Spinal cord (tissue), 10 donors: Measurements from ENCODE around the gene GGA1. TPM values are rescaled to one million over a fixed set of nuclear protein-coding genes. Genes with fewer than 3 reads are reported as not detected.

Source experiments
- DNase-seq, 6 donors: peaks; one replicate each; pipeline versions ENCODE4 v3.0.0 to v3.0.0-alpha.2; 2013 to 2015; ENCODE audit warnings: low spot score in 6 of 6, low read depth in 4 of 6
- H3K27ac ChIP-seq: one replicate; pipeline ENCODE4 v1.5.1; 2013; ENCODE audit warnings: low read depth, low read length, control low read depth
- H3K27me3 ChIP-seq: one replicate; pipeline ENCODE4 v1.6.1; 2013; ENCODE audit warnings: low read length; ENCODE audit not compliant: control insufficient read depth, insufficient read depth
- H3K36me3 ChIP-seq: one replicate; pipeline ENCODE4 v1.6.1; 2013; ENCODE audit warnings: low read length; ENCODE audit not compliant: control insufficient read depth, insufficient read depth
- H3K4me1 ChIP-seq: one replicate; pipeline ENCODE4 v1.6.1; 2013; ENCODE audit warnings: low read length; ENCODE audit not compliant: control insufficient read depth, insufficient read depth
- H3K4me3 ChIP-seq: one replicate; pipeline ENCODE4 v1.5.1; 2013; ENCODE audit warnings: low read depth, low read length, control low read depth
- H3K9me3 ChIP-seq: one replicate; pipeline ENCODE4 v1.6.1; 2013; ENCODE audit warnings: low read length; ENCODE audit not compliant: control insufficient read depth, insufficient read depth
- WGBS: methylation state at CpG from one replicate; pipeline ENCODE4 v1.1.5; 2013; ENCODE audit warnings: missing lambda C conversion rate; ENCODE audit not compliant: insufficient coverage; 5-methylcytosine and 5-hydroxymethylcytosine counted together
- polyA plus RNA-seq, 2 donors: library from polyadenylated mRNA; unstranded; fragments of 120-200 nt; gene quantifications; one replicate each; pipeline ENCODE4 v1.2.1, GENCODE V29; 2013; ENCODE audit not compliant: insufficient read length in 2 of 2
- small RNA-seq: library from RNA; depleted of rRNA; stranded (forward); fragments of <200 nt; gene quantifications from one replicate; pipeline ENCODE3, GENCODE V24; 2014; ENCODE audit warnings: low replicate concordance
- total RNA-seq, 2 donors: library from RNA; depleted of rRNA in 1 of 2; stranded (reverse); fragments of 120-200 nt in 1 of 2; fragments of >200 nt in 1 of 2; gene quantifications; one replicate each; pipeline versions ENCODE4 v1.2.3 to v1.2.4, GENCODE V29; 2013 to 2014
- donor health status: healthy.

GGA1 gene
- total and polyA plus RNA-seq, 4 donors = 27.2 to 80.3 (median 53.3) TPM

DNA sequence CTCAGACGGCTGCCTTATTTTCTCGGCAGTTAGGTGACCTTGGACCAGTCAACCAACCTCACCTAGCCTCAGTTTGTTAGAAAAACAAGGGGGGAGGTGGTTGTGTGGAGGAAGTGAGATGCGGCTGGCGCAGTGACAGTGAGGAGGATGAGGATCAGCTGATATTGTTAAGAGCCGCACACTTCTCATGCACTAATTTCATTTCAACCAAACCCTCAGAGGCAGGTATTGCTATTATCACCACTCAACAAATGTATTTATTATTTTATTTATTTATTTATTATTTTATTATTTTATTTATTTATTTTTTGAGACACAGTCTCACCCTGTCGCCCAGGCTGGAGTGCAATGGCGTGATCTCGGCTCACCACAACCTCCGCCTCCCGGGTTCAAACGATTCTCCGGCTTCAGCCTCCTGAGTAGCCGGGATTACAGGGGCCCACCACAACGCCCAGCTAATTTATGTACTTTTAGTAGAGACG, 68.9 kb downstream of the GGA1 start:
- H3K4me3 ChIP-seq = peak overlapping the region; percentile 68
- no peaks in the 10 kb centered on the region for H3K9me3 ChIP-seq
- peak overlapping the region; percentile 97 for H3K27ac ChIP-seq
- peaks cover 10% of the 10 kb centered on the region for H3K36me3 ChIP-seq
- DNase-seq = no peak
- peaks cover 41% of the 10 kb centered on the region for H3K4me1 ChIP-seq
- peaks cover 2% of the 10 kb centered on the region for H3K27me3 ChIP-seq
- WGBS = 96% methylated on average over 7 of the region's 15 CpGs

DNA sequence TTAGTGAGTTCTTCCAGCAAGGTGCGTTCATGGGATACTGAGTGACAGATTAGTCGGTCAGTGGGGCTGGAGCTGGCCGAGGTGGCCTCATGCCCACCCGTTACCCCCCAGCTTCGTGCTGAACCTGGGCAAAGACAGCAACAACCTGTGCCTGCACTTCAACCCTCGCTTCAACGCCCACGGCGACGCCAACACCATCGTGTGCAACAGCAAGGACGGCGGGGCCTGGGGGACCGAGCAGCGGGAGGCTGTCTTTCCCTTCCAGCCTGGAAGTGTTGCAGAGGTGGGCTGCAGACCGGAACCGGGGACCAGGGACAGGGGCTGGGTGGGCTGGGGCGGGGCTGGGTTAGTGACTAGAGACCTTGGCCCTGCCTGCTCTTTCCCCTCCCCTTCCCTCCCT, 69.7 kb downstream of the GGA1 start:
- 78% methylated on average over 12 of the region's 18 CpGs for WGBS
- H3K9me3 ChIP-seq = no peaks in the 10 kb centered on the region
- peaks cover 2% of the 10 kb centered on the region for H3K27me3 ChIP-seq
- H3K27ac ChIP-seq = no peak overlapping the region
- no peak overlapping the region for H3K4me3 ChIP-seq
- H3K4me1 ChIP-seq = peaks cover 41% of the 10 kb centered on the region
- DNase-seq = no peak
- peaks cover 3% of the 10 kb centered on the region for H3K36me3 ChIP-seq

DNA sequence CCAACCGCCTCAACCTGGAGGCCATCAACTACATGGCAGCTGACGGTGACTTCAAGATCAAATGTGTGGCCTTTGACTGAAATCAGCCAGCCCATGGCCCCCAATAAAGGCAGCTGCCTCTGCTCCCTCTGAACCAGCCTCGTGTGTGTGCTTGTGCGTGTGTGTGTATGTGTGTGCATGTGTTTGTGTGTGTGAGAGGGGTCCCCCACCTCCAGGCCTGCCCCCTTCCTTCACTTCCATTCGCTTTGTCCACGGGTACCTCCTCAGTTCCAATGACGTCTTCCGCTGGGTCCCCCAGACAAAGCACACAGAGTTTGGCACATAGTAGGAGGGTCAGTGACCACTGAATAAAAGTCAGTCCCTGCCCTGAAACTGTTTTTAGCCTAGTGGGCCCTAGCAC, 71.0 kb downstream of the GGA1 start:
- H3K4me3 ChIP-seq = no peak overlapping the region
- 95% methylated on average over 6 of the region's 8 CpGs for WGBS
- H3K27ac ChIP-seq = no peak overlapping the region
- H3K4me1 ChIP-seq = peaks cover 34% of the 10 kb centered on the region
- H3K27me3 ChIP-seq = peaks cover 2% of the 10 kb centered on the region
- H3K36me3 ChIP-seq = peaks cover 3% of the 10 kb centered on the region
- DNase-seq = no peak
- no peaks in the 10 kb centered on the region for H3K9me3 ChIP-seq

DNA sequence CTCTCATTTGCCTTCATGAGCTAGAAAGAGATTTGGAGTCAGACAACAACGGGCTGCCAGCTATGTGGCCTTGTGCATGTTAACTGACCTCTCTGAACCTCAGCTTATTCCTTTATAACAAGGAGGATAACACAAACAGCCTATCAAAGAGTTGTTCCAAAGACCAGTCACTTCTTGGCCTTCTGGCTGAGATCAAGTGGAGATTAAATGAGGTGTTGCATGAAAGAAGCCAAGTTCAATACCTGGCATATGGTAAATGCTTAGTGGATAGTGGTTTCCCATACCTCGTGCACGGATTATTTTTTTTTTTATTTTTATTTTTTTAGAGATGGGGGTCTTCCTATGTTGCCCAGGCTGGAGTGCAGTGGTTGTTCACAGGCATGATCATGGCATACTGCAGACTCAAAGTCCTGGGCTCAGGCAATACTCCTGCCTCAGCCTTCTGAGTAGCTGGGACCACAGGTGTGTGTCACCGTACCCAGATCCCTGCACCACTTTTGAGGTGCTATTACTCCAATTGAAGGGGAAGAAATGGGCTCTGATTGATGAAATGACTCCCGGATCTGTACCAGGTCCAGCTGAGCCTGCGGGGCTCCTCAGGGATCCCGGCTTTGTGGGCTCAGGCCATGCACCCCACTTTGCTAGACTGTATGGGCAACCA, 71.7 kb downstream of the GGA1 start:
- peaks cover 2% of the 10 kb centered on the region for H3K27me3 ChIP-seq
- H3K27ac ChIP-seq = no peak overlapping the region
- H3K4me1 ChIP-seq = peaks cover 28% of the 10 kb centered on the region
- H3K9me3 ChIP-seq = no peaks in the 10 kb centered on the region
- H3K36me3 ChIP-seq = peaks cover 3% of the 10 kb centered on the region
- no peak for DNase-seq
- H3K4me3 ChIP-seq = no peak overlapping the region
- WGBS = 95% methylated on average over 6 of the region's 7 CpGs

DNA sequence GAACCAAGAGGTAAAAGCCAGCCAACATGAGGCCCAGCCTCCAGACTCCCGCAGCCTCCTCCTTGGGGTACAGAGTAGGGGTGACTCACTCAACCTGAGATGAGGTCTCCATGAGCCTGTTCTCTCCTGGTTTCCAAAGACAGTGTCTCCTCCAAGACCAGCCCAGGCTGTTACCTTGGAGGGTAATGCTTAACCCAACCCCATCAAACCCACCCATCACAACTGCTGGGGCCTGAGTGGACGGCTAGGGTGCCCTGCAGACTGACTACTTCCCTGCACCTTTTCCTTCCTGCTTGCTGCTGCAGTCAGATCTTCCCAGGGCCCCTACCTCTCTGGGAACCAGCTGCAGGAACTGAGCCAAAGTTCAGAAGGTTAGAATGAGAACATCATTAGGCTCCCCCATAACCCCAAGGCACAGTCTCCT, 72.4 kb downstream of the GGA1 start:
- no peak overlapping the region for H3K27ac ChIP-seq
- DNase-seq = no peak
- H3K4me1 ChIP-seq = peaks cover 25% of the 10 kb centered on the region
- H3K4me3 ChIP-seq = no peak overlapping the region
- no peaks in the 10 kb centered on the region for H3K9me3 ChIP-seq
- H3K27me3 ChIP-seq = no peaks in the 10 kb centered on the region
- WGBS = 90% methylated on average over 2 of the region's 2 CpGs
- H3K36me3 ChIP-seq = peaks cover 3% of the 10 kb centered on the region

DNA sequence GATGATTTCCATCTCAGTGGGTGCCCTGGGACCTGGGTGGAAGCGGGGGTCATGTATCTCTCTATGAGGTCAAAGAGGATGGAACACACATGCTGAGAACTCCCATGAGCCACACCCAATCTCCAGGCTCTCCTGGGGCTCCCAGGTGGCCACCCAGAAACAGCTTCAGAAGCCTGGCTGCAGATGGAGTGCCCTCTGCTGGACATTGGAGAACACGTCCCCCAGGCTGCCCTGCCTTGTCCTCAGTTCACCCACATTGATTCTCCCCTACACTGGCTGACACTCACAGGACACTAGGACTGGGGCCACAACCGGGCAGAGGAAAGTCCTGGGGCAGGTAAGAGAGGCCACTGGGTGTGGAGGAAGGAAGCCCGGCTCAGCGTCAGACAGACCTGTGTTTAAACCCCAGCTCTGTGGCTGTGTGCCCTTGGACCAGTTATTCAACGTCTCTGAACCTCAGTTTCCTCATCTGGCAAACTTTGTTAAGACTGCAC, 73.0 kb downstream of the GGA1 start:
- DNase-seq = peak in 3 of 6 donors; percentile 29 to 77 (median 48)
- WGBS = 38% methylated on average over 5 of the region's 6 CpGs

More for the DNA sequence above, 73.0 kb downstream of the GGA1 start:
- no peaks in the 10 kb centered on the region for H3K9me3 ChIP-seq
- H3K27me3 ChIP-seq = no peaks in the 10 kb centered on the region
- H3K36me3 ChIP-seq = peaks cover 3% of the 10 kb centered on the region
- H3K4me3 ChIP-seq = no peak overlapping the region
- peaks cover 21% of the 10 kb centered on the region for H3K4me1 ChIP-seq
- H3K27ac ChIP-seq = no peak overlapping the region

Small RNA genes lying within 50 kb of the gene (small RNA-seq; reads per million reads assigned to genes)
- not detected for gene RF00017
- gene RN7SL385P = 0.08 reads per million

Other genes starting within 250 kb of the GGA1 start
- gene ELFN2, start 181.4 kb upstream of the GGA1 start, total RNA-seq = 1 to 10 TPM; 5.1 to 9.4 TPM
- gene ELFN2, start 181.4 kb upstream of the GGA1 start, polyA plus RNA-seq = 10 to 100 TPM; 59.9 to 60.2 TPM
- 10 to 100 TPM in 1 of 2 donors, 1 to 10 TPM in 1; 3.6 to 12.6 TPM for gene MFNG, start 122.5 kb upstream of the GGA1 start, total RNA-seq
- 10 to 100 TPM; 11.1 to 11.2 TPM for gene MFNG, start 122.5 kb upstream of the GGA1 start, polyA plus RNA-seq
- 10 to 100 TPM in 1 of 2 donors, 1 to 10 TPM in 1; 4.0 to 12.6 TPM for gene CARD10, start 89.4 kb upstream of the GGA1 start, total RNA-seq
- gene CARD10, start 89.4 kb upstream of the GGA1 start, polyA plus RNA-seq = 10 to 100 TPM; 13.0 to 14.6 TPM
- 10 to 100 TPM in 1 of 2 donors, 1 to 10 TPM in 1; 4.8 to 23.3 TPM for gene CDC42EP1, start 48.4 kb upstream of the GGA1 start, total RNA-seq
- 10 to 100 TPM; 39.6 to 41.3 TPM for gene CDC42EP1, start 48.4 kb upstream of the GGA1 start, polyA plus RNA-seq
- gene LGALS2, start 28.7 kb upstream of the GGA1 start, total RNA-seq = not detected
- gene LGALS2, start 28.7 kb upstream of the GGA1 start, polyA plus RNA-seq = under 1 TPM; 0.74 to 0.92 TPM
- 1 to 10 TPM; 3.6 to 8.8 TPM for gene SH3BP1, start 30.8 kb downstream of the GGA1 start, total RNA-seq
- 1 to 10 TPM; 5.7 to 5.9 TPM for gene SH3BP1, start 30.8 kb downstream of the GGA1 start, polyA plus RNA-seq
- gene PDXP, start 49.9 kb downstream of the GGA1 start, total RNA-seq = 10 to 100 TPM; 44.1 to 44.3 TPM
- gene PDXP, start 49.9 kb downstream of the GGA1 start, polyA plus RNA-seq = 100 to 1,000 TPM; 118 to 121 TPM
- gene LGALS1, start 66.8 kb downstream of the GGA1 start, total RNA-seq = 1,000 to 10,000 TPM in 1 of 2 donors, 100 to 1,000 TPM in 1; 572 to 1,031 TPM
- gene LGALS1, start 66.8 kb downstream of the GGA1 start, polyA plus RNA-seq = 100 to 1,000 TPM; 373 to 592 TPM
- gene NOL12, start 77.5 kb downstream of the GGA1 start, total RNA-seq = 10 to 100 TPM; 12.2 to 28.4 TPM
- gene NOL12, start 77.5 kb downstream of the GGA1 start, polyA plus RNA-seq = 10 to 100 TPM; 39.3 to 40.6 TPM
- gene TRIOBP, start 88.2 kb downstream of the GGA1 start, total RNA-seq = 10 to 100 TPM; 32.3 to 58.9 TPM
- 10 to 100 TPM; 52.8 to 72.9 TPM for gene TRIOBP, start 88.2 kb downstream of the GGA1 start, polyA plus RNA-seq
- 10 to 100 TPM; 22.2 to 23.0 TPM for gene GCAT, start 199.1 kb downstream of the GGA1 start, total RNA-seq
- gene GCAT, start 199.1 kb downstream of the GGA1 start, polyA plus RNA-seq = 10 to 100 TPM; 24.6 to 27.5 TPM
- not detected for gene GALR3, start 214.5 kb downstream of the GGA1 start, total RNA-seq
- gene GALR3, start 214.5 kb downstream of the GGA1 start, polyA plus RNA-seq = not detected
- 10 to 100 TPM; 10.1 to 24.9 TPM for gene ANKRD54, start 235.5 kb downstream of the GGA1 start, total RNA-seq
- 10 to 100 TPM; 42.9 to 43.2 TPM for gene ANKRD54, start 235.5 kb downstream of the GGA1 start, polyA plus RNA-seq
- gene EIF3L, start 240.6 kb downstream of the GGA1 start, total RNA-seq = 100 to 1,000 TPM; 347 to 814 TPM
- 100 to 1,000 TPM; 590 to 635 TPM for gene EIF3L, start 240.6 kb downstream of the GGA1 start, polyA plus RNA-seq